ENCODE measurements around the gene FREM2. TPM values are rescaled to one million over a fixed set of nuclear protein-coding genes. Genes with fewer than 3 reads are reported as not detected.

Gene FREM2
- total RNA-seq, 1 experiment from 2014 or later, result 0.05 TPM

- POLR2A ChIA-PET, result no interaction called here
Measured at GRCh38 chr13:38758277-38758676, 71.4 kb downstream of the FREM2 start.

GRCh38 chr13:38759390-38759789 is 72.5 kb downstream of the FREM2 start:
- Histone ChIP-seq H3K36me3 (ENCODE audit: control insufficient read depth in 1 of 2, insufficient read depth in 2 of 2, low read length in 2 of 2) (no peaks in the 10 kb centered on the region), H3K4me3 (replicated peaks in 1 of 2; ENCODE audit: low read depth in 1 of 2, low read length in 2 of 2) (no peak overlapping the region), H3K27ac (ENCODE audit: low read depth, low read length) (no peak overlapping the region), H2AFZ (ENCODE audit: low read depth, low read length, poor library complexity, severe bottlenecking) (no peak overlapping the region), H3K79me2 (ENCODE audit: insufficient read depth, low read length) (no peaks in the 10 kb centered on the region), H4K20me1 (ENCODE audit: insufficient read depth) (no peaks in the 10 kb centered on the region), H3K4me2 (ENCODE audit: low read length) (no peak overlapping the region), H3K9me2 (ENCODE audit: insufficient read depth) (no peaks in the 10 kb centered on the region), H3K9me3 (ENCODE audit: control insufficient read depth in 1 of 2, insufficient read depth in 1 of 2, low read depth in 1 of 2, low read length in 2 of 2) (no peaks in the 10 kb centered on the region; a peak in 1 of 4 replicates), H3K9ac (ENCODE audit: low read length) (no peak overlapping the region), H3K27me3 (ENCODE audit: insufficient read depth, low read length) (no peaks in the 10 kb centered on the region), H3K4me1 (ENCODE audit: control insufficient read depth in 1 of 2, insufficient read depth in 2 of 2, low read length in 2 of 2) (no peaks in the 10 kb centered on the region)
- no peak for ATAC-seq
- DNase-seq (ENCODE audit: low read depth, low spot score), result no peak
- intact Hi-C loops (cut with micrococcal nuclease), result no loop called here
- ChIA-PET POLR2A (no interaction called here), CTCF (no interaction called here), RAD21 (ENCODE audit: low non-redundant PET in 1 of 2, low total read pairs in 2 of 2, uncharacterized antibody in 2 of 2, unreplicated experiment in 2 of 2) (no interaction called here)
- TF ChIP-seq FOSL1 (IDR thresholded peaks at IDR 0.05; ENCODE audit: low read depth) (no peak), ZFX (IDR thresholded peaks at IDR 0.05) (no peak), YY1 (IDR thresholded peaks at IDR 0.05; ENCODE audit: extremely low read depth, insufficient replicate concordance, low read depth, low read length) (no peak), EZH2 (IDR thresholded peaks at IDR 0.05) (no peak)
- no TSS peak for BruUV-seq (replicated peaks)

More at GRCh38 chr13:38758277-38758676, 71.4 kb downstream of the FREM2 start:
- Histone ChIP-seq H3K4me3 (replicated peaks in 1 of 2; ENCODE audit: low read depth in 1 of 2, low read length in 2 of 2) (no peak overlapping the region), H3K9me2 (ENCODE audit: insufficient read depth) (no peaks in the 10 kb centered on the region), H3K36me3 (ENCODE audit: control insufficient read depth in 1 of 2, insufficient read depth in 2 of 2, low read length in 2 of 2) (no peaks in the 10 kb centered on the region), H3K9ac (ENCODE audit: low read length) (no peak overlapping the region), H3K4me1 (ENCODE audit: control insufficient read depth in 1 of 2, insufficient read depth in 2 of 2, low read length in 2 of 2) (no peaks in the 10 kb centered on the region), H3K4me2 (ENCODE audit: low read length) (no peak overlapping the region), H3K27ac (ENCODE audit: low read depth, low read length) (no peak overlapping the region), H4K20me1 (ENCODE audit: insufficient read depth) (no peaks in the 10 kb centered on the region), H3K79me2 (ENCODE audit: insufficient read depth, low read length) (no peaks in the 10 kb centered on the region), H3K27me3 (ENCODE audit: insufficient read depth, low read length) (no peaks in the 10 kb centered on the region), H3K9me3 (ENCODE audit: control insufficient read depth in 1 of 2, insufficient read depth in 1 of 2, low read depth in 1 of 2, low read length in 2 of 2) (no peaks in the 10 kb centered on the region; a peak in 1 of 4 replicates), H2AFZ (ENCODE audit: low read depth, low read length, poor library complexity, severe bottlenecking) (no peak overlapping the region)
- DNase-seq (ENCODE audit: low read depth, low spot score) (no peak), ATAC-seq (no peak)
- RAD21 ChIA-PET (ENCODE audit: low non-redundant PET in 1 of 2, low total read pairs in 2 of 2, uncharacterized antibody in 2 of 2, unreplicated experiment in 2 of 2), result no interaction called here
- no TSS peak for BruUV-seq (replicated peaks)
- TF ChIP-seq YY1 (IDR thresholded peaks at IDR 0.05; ENCODE audit: extremely low read depth, insufficient replicate concordance, low read depth, low read length), result no peak
- no peak for TF ChIP-seq ZFX (IDR thresholded peaks at IDR 0.05)
- no peak for TF ChIP-seq CEBPB (IDR thresholded peaks at IDR 0.05; ENCODE audit: low read depth)
- no peak for TF ChIP-seq ELF1 (IDR thresholded peaks at IDR 0.05; ENCODE audit: borderline replicate concordance, low read depth)
- TF ChIP-seq, protein P1, sequence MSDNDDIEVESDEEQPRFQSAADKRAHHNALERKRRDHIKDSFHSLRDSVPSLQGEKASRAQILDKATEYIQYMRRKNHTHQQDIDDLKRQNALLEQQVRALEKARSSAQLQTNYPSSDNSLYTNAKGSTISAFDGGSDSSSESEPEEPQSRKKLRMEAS (IDR thresholded peaks at IDR 0.05), result no peak
- no peak for TF ChIP-seq CBX3 (IDR thresholded peaks at IDR 0.05; ENCODE audit: low read depth)
- TF ChIP-seq POLR2A (IDR thresholded peaks at IDR 0.05; ENCODE audit: borderline replicate concordance, extremely low read depth, insufficient read depth, insufficient read length), result no peak
- TF ChIP-seq, protein P2, sequence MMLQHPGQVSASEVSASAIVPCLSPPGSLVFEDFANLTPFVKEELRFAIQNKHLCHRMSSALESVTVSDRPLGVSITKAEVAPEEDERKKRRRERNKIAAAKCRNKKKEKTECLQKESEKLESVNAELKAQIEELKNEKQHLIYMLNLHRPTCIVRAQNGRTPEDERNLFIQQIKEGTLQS (IDR thresholded peaks at IDR 0.05), result no peak
- intact Hi-C loops (cut with micrococcal nuclease), result no loop called here
- CTCF ChIA-PET, result no interaction called here

Data from HCT116 (cell line).